OCI-LY7 (cell line): ENCODE results near the gene SLC35E2B.

Source experiments
- EZH2phosphoT487 ChIP-seq: fragments of 200-600 bp; sonication (generic); IDR thresholded peaks from 2 replicates; pipeline ENCODE4 v1.6.1; 2018; ENCODE audit warnings: low read depth, borderline replicate concordance, mild to moderate bottlenecking, mixed run types, antibody characterized with exemption, low read length, moderate library complexity, mixed read lengths
- TF ChIP-seq, protein P1 (sequence below): fragments of 200-600 bp; sonication (generic); conservative IDR thresholded peaks from 2 replicates; pipeline ENCODE4 v1.5.1; 2014; ENCODE audit warnings: mild to moderate bottlenecking, antibody characterized with exemption, low read length, moderate library complexity, mixed read lengths

DNA sequence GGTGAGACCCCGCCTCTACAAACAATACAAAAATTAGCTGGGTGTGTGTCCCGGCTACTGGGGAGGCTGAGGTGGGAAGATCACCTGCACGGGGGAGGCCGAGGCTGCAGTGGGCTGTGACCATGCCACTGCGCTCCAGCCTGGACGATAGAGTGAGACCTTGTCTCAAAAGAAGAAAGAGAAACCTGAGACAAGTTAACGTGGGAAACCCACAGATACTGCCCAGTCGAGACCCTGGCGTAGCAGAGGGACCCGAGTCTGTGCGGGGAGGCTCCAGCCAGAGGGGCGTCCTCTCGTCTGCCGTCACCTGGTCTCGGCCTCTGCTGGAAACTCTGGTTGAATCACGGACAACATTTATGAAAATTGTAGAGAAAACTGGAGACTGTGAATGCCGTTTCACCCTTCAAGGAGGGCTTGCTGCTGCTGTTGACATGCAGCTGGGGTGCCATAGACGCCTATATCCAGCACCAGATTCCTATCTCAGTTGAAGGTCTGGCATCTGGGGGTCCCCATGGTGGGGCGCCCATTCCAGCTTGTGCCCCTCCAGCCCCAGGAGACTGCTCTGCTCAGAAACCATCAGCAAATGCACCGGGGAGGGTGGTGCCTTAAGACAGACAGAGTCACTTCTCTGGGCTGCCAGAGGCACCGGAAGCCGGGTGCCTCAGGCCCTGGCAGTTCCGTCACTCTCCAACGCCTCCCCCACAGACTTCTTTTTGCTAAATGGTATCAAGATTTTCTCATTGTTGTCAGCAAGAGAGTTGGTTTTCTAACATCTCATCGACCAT is 20.2 kb downstream of the SLC35E2B start:
- TF ChIP-seq, protein P1, sequence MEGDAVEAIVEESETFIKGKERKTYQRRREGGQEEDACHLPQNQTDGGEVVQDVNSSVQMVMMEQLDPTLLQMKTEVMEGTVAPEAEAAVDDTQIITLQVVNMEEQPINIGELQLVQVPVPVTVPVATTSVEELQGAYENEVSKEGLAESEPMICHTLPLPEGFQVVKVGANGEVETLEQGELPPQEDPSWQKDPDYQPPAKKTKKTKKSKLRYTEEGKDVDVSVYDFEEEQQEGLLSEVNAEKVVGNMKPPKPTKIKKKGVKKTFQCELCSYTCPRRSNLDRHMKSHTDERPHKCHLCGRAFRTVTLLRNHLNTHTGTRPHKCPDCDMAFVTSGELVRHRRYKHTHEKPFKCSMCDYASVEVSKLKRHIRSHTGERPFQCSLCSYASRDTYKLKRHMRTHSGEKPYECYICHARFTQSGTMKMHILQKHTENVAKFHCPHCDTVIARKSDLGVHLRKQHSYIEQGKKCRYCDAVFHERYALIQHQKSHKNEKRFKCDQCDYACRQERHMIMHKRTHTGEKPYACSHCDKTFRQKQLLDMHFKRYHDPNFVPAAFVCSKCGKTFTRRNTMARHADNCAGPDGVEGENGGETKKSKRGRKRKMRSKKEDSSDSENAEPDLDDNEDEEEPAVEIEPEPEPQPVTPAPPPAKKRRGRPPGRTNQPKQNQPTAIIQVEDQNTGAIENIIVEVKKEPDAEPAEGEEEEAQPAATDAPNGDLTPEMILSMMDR: no peak
- TF ChIP-seq EZH2phosphoT487: no peak
